ENCODE measurements around the gene USP27X. TPM values are rescaled to one million over a fixed set of nuclear protein-coding genes. Genes with fewer than 3 reads are reported as not detected.

Gene USP27X
- total RNA-seq, 2 experiments from 2014 or later: 1.7 to 1.9 TPM

DNA sequence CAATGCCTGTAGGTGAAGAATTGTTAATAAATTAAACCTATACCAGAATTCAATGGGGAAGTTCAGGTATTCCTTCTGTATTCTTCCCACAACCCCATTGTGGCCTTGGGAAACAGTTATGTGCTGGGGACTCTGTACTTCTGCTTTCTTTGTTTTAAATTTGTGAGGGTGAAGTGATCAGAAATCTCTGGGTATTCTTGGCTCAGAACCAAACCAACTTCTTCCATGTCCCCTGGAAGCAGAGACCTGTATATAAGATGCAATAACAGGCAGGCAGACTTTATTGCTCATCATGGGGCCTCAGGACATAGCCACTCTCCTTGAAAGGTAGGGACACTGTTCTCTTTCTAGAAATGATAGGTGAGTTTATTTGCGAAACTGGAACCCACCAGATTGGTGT lies 19.8 kb upstream of the USP27X start:
- intact Hi-C loops (cut with micrococcal nuclease): no loop called here
- H3K9me3 Mint-ChIP-seq: no peaks in the 10 kb centered on the region

DNA sequence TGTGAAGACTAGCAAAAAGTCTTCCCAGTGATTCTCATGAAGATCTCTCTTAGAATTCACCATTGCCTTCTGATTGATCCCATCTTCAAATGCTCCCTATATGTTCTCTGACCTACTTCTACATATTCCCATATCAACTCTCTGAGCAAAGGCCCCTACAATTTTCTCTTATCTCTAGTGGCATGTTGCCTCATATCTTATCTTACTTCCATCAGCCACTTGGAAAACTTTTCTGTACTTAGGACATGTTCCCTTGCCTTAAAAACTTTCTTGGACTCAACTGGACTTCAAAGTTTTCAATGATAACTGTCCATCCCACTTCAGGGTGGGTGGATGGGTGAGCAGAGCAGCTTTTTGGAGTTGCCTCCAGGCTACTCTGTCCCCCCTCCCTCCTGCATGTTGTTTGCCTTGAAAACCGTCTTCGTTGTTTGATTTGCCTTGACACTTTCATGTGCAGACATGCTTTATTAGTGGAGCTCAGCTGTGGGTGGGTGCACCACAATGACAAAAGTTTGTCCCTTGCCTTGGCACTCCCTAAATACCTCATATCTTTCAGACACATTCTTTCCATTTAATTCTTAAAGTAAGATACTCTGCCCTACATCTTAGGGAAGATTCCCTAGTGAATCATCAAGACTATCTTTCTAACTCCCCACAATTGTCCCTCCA lies 18.3 kb upstream of the USP27X start:
- intact Hi-C loops (cut with micrococcal nuclease): no loop called here
- no peaks in the 10 kb centered on the region for H3K4me1 Mint-ChIP-seq (ENCODE audit: low read depth)
- no peaks in the 10 kb centered on the region for H3K36me3 Mint-ChIP-seq (ENCODE audit: low read depth)
- H3K27ac Mint-ChIP-seq: no peak overlapping the region
- CTCF ChIA-PET: no interaction called here
- no peak overlapping the region for H3K4me3 Mint-ChIP-seq
- H3K27me3 Mint-ChIP-seq (ENCODE audit: low read depth): no peaks in the 10 kb centered on the region
- H3K9me3 Mint-ChIP-seq: no peaks in the 10 kb centered on the region
- DNase-seq: no peak

More for the DNA sequence above, 19.8 kb upstream of the USP27X start:
- H3K4me3 Mint-ChIP-seq: no peak overlapping the region
- DNase-seq: no peak
- CTCF ChIA-PET: no interaction called here
- H3K4me1 Mint-ChIP-seq (ENCODE audit: low read depth): no peaks in the 10 kb centered on the region
- H3K27ac Mint-ChIP-seq: no peak overlapping the region
- H3K27me3 Mint-ChIP-seq (ENCODE audit: low read depth): no peaks in the 10 kb centered on the region
- H3K36me3 Mint-ChIP-seq (ENCODE audit: low read depth): no peaks in the 10 kb centered on the region

GRCh38 chrX:49862093-49862492 lies 17.2 kb upstream of the USP27X start:
- DNase-seq: no peak
- Mint-ChIP-seq H3K4me1 (ENCODE audit: low read depth) (no peaks in the 10 kb centered on the region), H3K4me3 (no peak overlapping the region), H3K27ac (no peak overlapping the region), H3K27me3 (ENCODE audit: low read depth) (no peaks in the 10 kb centered on the region), H3K9me3 (no peaks in the 10 kb centered on the region), H3K36me3 (ENCODE audit: low read depth) (no peaks in the 10 kb centered on the region)
- CTCF ChIA-PET: no interaction called here
- intact Hi-C loops (cut with micrococcal nuclease): no loop called here

DNA sequence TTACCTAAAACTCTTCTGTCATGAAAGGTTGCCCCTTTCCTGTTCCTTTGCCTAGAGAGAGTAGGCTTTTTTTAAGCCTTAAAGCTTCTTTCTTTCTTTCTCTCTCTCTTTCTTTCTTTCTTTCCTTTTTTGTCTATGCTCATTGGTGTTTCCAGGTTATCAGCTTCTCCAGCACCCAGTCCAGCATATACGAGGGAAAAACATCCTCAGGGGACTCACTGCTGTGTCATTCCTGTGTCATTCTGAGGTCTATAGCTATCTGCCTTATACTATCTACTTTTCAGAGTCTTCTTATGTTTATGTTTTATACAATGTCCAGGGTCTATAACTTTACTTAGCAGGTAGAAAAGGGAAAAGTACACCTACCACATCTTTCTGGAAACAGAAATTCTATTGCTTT lies 10.5 kb upstream of the USP27X start:
- Mint-ChIP-seq H3K36me3 (ENCODE audit: low read depth) (no peaks in the 10 kb centered on the region), H3K4me1 (ENCODE audit: low read depth) (no peaks in the 10 kb centered on the region), H3K4me3 (no peak overlapping the region), H3K27me3 (ENCODE audit: low read depth) (no peaks in the 10 kb centered on the region), H3K27ac (no peak overlapping the region), H3K9me3 (no peaks in the 10 kb centered on the region)
- CTCF ChIA-PET: interaction anchor here (0.5 kb wide), 1 partner anchor 176 kb away, joined by 3 read pairs; no protein-coding TSS in a partner anchor
- DNase-seq: no peak
- intact Hi-C loops (cut with micrococcal nuclease): no loop called here

DNA sequence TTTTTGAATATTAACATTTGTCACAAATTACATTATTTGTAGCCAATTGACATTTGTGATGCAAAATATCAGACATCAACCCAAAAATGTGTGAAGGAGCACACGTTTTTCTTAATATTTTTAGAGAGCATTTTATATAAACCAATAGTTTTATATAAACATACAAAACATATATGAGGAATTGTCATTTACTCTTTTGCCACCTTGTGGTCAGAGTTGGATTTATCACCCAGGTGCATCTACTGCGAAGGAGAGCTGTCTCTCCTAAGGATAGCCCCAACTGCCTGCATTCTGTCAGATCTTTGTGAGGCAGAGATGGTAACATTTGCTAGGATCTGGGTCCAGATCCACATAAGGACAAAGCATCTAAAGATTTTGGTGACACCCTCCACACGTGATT lies 2.5 kb upstream of the USP27X start:
- Mint-ChIP-seq H3K27ac (peak overlapping the region; percentile 41), H3K9me3 (no peaks in the 10 kb centered on the region), H3K4me1 (ENCODE audit: low read depth) (peaks cover 24% of the 10 kb centered on the region), H3K4me3 (no peak overlapping the region), H3K36me3 (ENCODE audit: low read depth) (peaks cover 1% of the 10 kb centered on the region), H3K27me3 (ENCODE audit: low read depth) (no peaks in the 10 kb centered on the region)
- peak; percentile 45 for DNase-seq
- CTCF ChIA-PET: interaction anchor here (0.8 to 3.3 kb wide), 3 partner anchors 39 to 114 kb away, joined by 3 to 16 read pairs (median 3); no protein-coding TSS in a partner anchor
- intact Hi-C loops (cut with micrococcal nuclease): loop anchor here (1.0 to 5.0 kb wide), 6 partner anchors 36 to 944 kb away; partner anchors contain the start of genes GPKOW and PRICKLE3

DNA sequence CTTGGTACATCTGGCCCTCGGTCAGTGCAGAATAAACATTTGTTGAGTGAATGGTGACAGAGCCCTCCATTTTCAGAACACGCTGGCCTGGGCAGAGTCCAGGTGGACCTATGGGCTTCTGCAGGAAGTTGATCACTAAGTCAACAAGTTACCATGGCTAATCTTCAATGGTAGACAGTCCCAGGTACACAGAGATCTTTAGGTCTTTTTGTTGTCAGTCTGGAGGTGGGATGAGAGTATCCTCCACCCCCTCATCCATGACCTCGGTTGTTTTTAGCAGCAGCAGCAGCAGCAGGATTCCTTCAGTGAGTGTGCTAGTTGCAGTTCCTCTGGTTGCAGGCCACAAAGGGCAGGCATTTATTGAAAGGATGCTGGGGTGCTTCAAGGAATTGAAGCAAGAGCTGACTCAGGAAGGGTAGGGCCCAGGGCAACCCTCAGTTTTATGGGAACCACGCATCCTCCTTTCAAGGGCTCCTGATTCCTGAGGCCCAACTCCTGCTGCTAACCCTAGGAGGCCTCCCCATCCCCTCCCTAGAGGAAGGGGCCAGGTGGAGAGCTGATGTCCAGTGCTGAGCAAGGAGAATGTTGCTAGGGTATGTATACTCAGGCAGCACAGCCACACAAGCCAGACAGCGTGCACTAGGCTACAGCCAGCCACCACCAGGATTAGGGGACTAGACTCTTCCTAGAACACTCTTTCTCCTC lies 1.7 kb upstream of the USP27X start:
- Mint-ChIP-seq H3K4me1 (ENCODE audit: low read depth) (peaks cover 28% of the 10 kb centered on the region), H3K36me3 (ENCODE audit: low read depth) (peaks cover 1% of the 10 kb centered on the region), H3K27ac (no peak overlapping the region), H3K9me3 (no peaks in the 10 kb centered on the region), H3K27me3 (ENCODE audit: low read depth) (no peaks in the 10 kb centered on the region), H3K4me3 (no peak overlapping the region)
- DNase-seq: no peak
- CTCF ChIA-PET: interaction anchor here (0.6 to 3.3 kb wide), 5 partner anchors 40 to 723 kb away, joined by 3 to 16 read pairs (median 3); no protein-coding TSS in a partner anchor
- intact Hi-C loops (cut with micrococcal nuclease): loop anchor here (1.0 to 5.0 kb wide), 5 partner anchors 116 to 945 kb away; partner anchors contain the start of genes GPKOW and PRICKLE3

DNA sequence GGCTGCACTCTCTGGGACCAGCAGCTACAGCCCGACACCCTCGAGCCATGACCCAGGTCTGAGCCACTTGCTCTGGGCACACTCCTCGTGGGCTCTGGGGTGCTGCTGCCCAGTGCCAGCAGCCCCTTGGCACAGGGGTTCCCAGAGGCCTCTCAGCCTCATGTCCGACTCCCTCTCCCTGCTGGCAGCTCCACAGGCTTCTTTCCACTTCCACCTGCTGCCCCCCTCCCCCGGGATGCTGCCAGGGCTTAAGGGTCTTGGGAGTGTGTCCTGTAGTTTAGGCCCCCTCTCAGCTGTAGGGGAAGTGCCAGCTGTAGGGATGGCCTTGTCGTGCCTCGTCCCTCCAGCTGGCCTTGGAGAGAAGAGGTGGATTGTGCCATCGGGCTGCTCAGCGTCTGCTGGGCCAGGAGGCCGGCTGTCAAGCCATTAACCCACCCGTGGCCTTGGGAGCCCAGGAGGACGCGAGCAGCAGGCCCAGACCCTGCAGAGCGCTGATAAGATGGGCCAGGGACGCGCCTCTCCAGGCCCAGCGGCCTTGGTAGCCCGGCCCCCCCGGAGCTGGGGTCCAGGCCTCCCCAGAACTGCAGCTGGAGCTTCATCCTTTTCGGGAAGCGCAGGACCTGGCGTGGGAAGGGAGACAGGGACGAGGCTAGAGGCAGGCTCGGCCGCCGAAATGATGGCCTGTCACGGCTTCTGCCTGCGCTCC lies 1.0 kb upstream of the USP27X start:
- CTCF ChIA-PET: interaction anchor here (0.6 to 3.3 kb wide), 5 partner anchors 40 to 723 kb away, joined by 3 to 16 read pairs (median 3); partner anchors contain the start of gene CLCN5
- no peaks in the 10 kb centered on the region for H3K9me3 Mint-ChIP-seq
- H3K4me3 Mint-ChIP-seq: peak overlapping the region; percentile 66
- peak overlapping the region; percentile 76 for H3K27ac Mint-ChIP-seq
- H3K27me3 Mint-ChIP-seq (ENCODE audit: low read depth): no peaks in the 10 kb centered on the region
- DNase-seq: no peak
- H3K4me1 Mint-ChIP-seq (ENCODE audit: low read depth): peaks cover 32% of the 10 kb centered on the region
- peaks cover 1% of the 10 kb centered on the region for H3K36me3 Mint-ChIP-seq (ENCODE audit: low read depth)
- intact Hi-C loops (cut with micrococcal nuclease): loop anchor here (5.0 kb wide), 4 partner anchors 691 to 946 kb away; partner anchors contain the start of genes GPKOW and PRICKLE3

GRCh38 chrX:49879656-49880277 lies 483 bp downstream of the USP27X start:
- H3K27me3 Mint-ChIP-seq (ENCODE audit: low read depth): no peaks in the 10 kb centered on the region

DNA sequence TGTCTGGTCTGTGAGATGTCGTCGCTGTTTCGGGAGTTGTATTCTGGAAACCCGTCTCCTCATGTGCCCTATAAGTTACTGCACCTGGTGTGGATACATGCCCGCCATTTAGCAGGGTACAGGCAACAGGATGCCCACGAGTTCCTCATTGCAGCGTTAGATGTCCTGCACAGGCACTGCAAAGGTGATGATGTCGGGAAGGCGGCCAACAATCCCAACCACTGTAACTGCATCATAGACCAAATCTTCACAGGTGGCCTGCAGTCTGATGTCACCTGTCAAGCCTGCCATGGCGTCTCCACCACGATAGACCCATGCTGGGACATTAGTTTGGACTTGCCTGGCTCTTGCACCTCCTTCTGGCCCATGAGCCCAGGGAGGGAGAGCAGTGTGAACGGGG lies 1.4 kb downstream of the USP27X start:
- H3K36me3 Mint-ChIP-seq (ENCODE audit: low read depth): peaks cover 1% of the 10 kb centered on the region
- DNase-seq: no peak
- CTCF ChIA-PET: interaction anchor here (2.3 kb wide), 1 partner anchor 41 kb away, joined by 8 read pairs; the partner anchor contains the start of gene CLCN5
- no peaks in the 10 kb centered on the region for H3K27me3 Mint-ChIP-seq (ENCODE audit: low read depth)
- no peak overlapping the region for H3K27ac Mint-ChIP-seq
- peak overlapping the region; percentile 41 for H3K4me3 Mint-ChIP-seq
- peaks cover 32% of the 10 kb centered on the region for H3K4me1 Mint-ChIP-seq (ENCODE audit: low read depth)
- no peaks in the 10 kb centered on the region for H3K9me3 Mint-ChIP-seq
- intact Hi-C loops (cut with micrococcal nuclease): no loop called here

More at GRCh38 chrX:49879656-49880277, 483 bp downstream of the USP27X start:
- Mint-ChIP-seq H3K9me3 (no peaks in the 10 kb centered on the region), H3K27ac (no peak overlapping the region), H3K36me3 (ENCODE audit: low read depth) (peaks cover 1% of the 10 kb centered on the region), H3K4me1 (ENCODE audit: low read depth) (peaks cover 32% of the 10 kb centered on the region), H3K4me3 (peak overlapping the region; percentile 74)
- DNase-seq: peak; percentile 7
- CTCF ChIA-PET: interaction anchor here (1.4 to 2.3 kb wide), 2 partner anchors 41 to 42 kb away, joined by 3 to 8 read pairs; partner anchors contain the start of gene CLCN5
- intact Hi-C loops (cut with micrococcal nuclease): loop anchor here (1.0 to 5.0 kb wide), 5 partner anchors 43 to 947 kb away; partner anchors contain the start of genes CLCN5, GPKOW and PRICKLE3

GRCh38 chrX:49884290-49884862 lies 5.1 kb downstream of the USP27X start:
- peaks cover 21% of the 10 kb centered on the region for H3K4me1 Mint-ChIP-seq (ENCODE audit: low read depth)
- no peaks in the 10 kb centered on the region for H3K9me3 Mint-ChIP-seq
- no peak overlapping the region for H3K27ac Mint-ChIP-seq
- H3K4me3 Mint-ChIP-seq: no peak overlapping the region
- CTCF ChIA-PET: interaction anchor here (0.7 to 2.6 kb wide), 9 partner anchors 28 to 537 kb away, joined by 3 to 23 read pairs (median 4); partner anchors contain the start of gene CLCN5
- no peaks in the 10 kb centered on the region for H3K27me3 Mint-ChIP-seq (ENCODE audit: low read depth)
- H3K36me3 Mint-ChIP-seq (ENCODE audit: low read depth): peaks cover 1% of the 10 kb centered on the region
- peak; percentile 73 for DNase-seq
- intact Hi-C loops (cut with micrococcal nuclease): loop anchor here (1.0 kb wide), 2 partner anchors 31 to 35 kb away; no protein-coding TSS in a partner anchor

GRCh38 chrX:49892542-49892941 lies 13.3 kb downstream of the USP27X start:
- intact Hi-C loops (cut with micrococcal nuclease): no loop called here
- no peak overlapping the region for H3K4me3 Mint-ChIP-seq
- H3K4me1 Mint-ChIP-seq (ENCODE audit: low read depth): no peaks in the 10 kb centered on the region
- peaks cover 6% of the 10 kb centered on the region for H3K36me3 Mint-ChIP-seq (ENCODE audit: low read depth)
- H3K9me3 Mint-ChIP-seq: peaks cover 9% of the 10 kb centered on the region
- no peak overlapping the region for H3K27ac Mint-ChIP-seq
- CTCF ChIA-PET: no interaction called here
- peaks cover 4% of the 10 kb centered on the region for H3K27me3 Mint-ChIP-seq (ENCODE audit: low read depth)
- no peak for DNase-seq
